ENCODE measurements around the gene WDR93. TPM values are rescaled to one million over a fixed set of nuclear protein-coding genes. Genes with fewer than 3 reads are reported as not detected.

WDR93 gene
- total and polyA plus RNA-seq, 2 of the 4 experiments (the other 2 are of a cell fraction): not detected

DNA sequence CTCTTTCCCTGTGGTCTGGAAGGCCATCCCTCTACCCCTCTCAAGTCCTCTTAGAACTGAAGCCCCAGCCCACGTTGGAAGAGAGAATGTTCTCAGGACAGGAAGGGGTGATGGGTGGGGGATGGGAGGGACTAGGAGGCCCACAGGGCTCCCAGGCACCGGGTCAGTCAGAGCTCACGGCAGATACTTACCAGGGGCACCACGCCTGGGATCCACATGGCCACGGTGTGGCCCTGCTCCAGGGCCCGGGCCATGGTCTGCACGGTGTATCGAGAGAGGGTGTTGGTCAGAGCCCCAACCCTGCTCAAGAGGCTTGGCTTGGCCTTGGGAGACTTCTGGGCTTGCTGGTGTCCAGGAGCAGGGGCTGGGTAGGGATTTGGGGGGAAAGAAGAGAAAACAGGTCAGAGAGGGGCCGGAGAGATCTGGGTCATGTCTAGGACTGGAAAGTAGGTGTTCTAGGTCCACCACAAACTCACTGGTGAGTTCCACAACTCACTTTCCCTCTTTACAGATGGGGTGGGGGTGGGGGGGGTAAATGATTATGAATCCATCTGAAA lies 21.2 kb upstream of the WDR93 start:
- DNase-seq (no peak), ATAC-seq (ENCODE audit: low read depth) (no peak)
- in situ Hi-C loops (cut with MboI; ENCODE audit: low sequenced_read_pairs) (no loop called here), intact Hi-C loops (cut with micrococcal nuclease) (no loop called here), dilution Hi-C loops (cut with HindIII; ENCODE audit: low sequenced_read_pairs, unreplicated experiment) (no loop called here)
- POLR2A ChIA-PET (ENCODE audit: unreplicated experiment): no interaction called here
- Histone ChIP-seq H2AFZ (replicated peaks; ENCODE audit: low read length, poor library complexity) (no peak overlapping the region), H3K4me3 (ENCODE audit: insufficient read depth, low read depth, low read length) (no peak overlapping the region), H3K4ac (ENCODE audit: low read depth, low read length) (no peak overlapping the region), H2BK15ac (ENCODE audit: low read depth, low read length) (no peak overlapping the region), H2BK120ac (ENCODE audit: low read depth, low read length) (no peak overlapping the region), H4K8ac (ENCODE audit: low read depth in 2 of 2, low read length in 2 of 2) (no peak overlapping the region), H3K36me3 (ENCODE audit: control insufficient read depth, insufficient read depth, low read length) (no peaks in the 10 kb centered on the region), H3K79me1 (ENCODE audit: low read depth in 1 of 2, low read length in 2 of 2) (no peaks in the 10 kb centered on the region), H3K14ac (replicated peaks; ENCODE audit: low read depth, low read length) (no peak overlapping the region), H4K91ac (ENCODE audit: insufficient read depth, low read depth, low read length) (no peak overlapping the region), H3K27ac (ENCODE audit: insufficient read depth, low read length) (no peak overlapping the region), H3K27me3 (ENCODE audit: control insufficient read depth, insufficient read depth, low read length) (no peaks in the 10 kb centered on the region), H3K4me1 (ENCODE audit: control insufficient read depth, insufficient read depth, low read length) (peaks cover 3% of the 10 kb centered on the region), H3K18ac (ENCODE audit: low read depth, low read length) (no peak overlapping the region), H3K9me3 (ENCODE audit: control insufficient read depth, insufficient read depth, low read length) (no peaks in the 10 kb centered on the region), H2AK9ac (replicated peaks; ENCODE audit: low read depth, low read length, poor library complexity) (no peak overlapping the region), H3K56ac (ENCODE audit: extremely low read depth, insufficient read depth, low read length) (no peak overlapping the region), H4K20me1 (ENCODE audit: insufficient read depth, low read length) (no peaks in the 10 kb centered on the region), H4K5ac (ENCODE audit: low read depth, low read length) (no peak overlapping the region), H3K23ac (ENCODE audit: low read depth, low read length) (no peak overlapping the region), H3K9me1 (ENCODE audit: insufficient read depth, low read length) (peaks cover 9% of the 10 kb centered on the region; the same call in 1 of the 2 replicates), H2BK20ac (ENCODE audit: low read depth, low read length) (no peak overlapping the region), H2AK5ac (ENCODE audit: low read depth, low read length) (no peak overlapping the region), H2BK5ac (ENCODE audit: low read depth, low read length, poor library complexity, severe bottlenecking) (no peak overlapping the region), H3K9ac (ENCODE audit: low read depth, low read length) (no peak overlapping the region), H3K4me2 (ENCODE audit: low read depth, low read length) (no peak overlapping the region)
- 78% methylated on average over 7 of the region's 9 CpGs; no CpG with 5 or more reads in 1 of the 2 experiments for WGBS, 2 experiments (ENCODE audit: extremely low coverage in 2 of 2, insufficient read length in 1 of 2)
- CTCF ChIA-PET: no interaction called here
- TF ChIP-seq NFE2L2 (IDR thresholded peaks at IDR 0.05; ENCODE audit: low read depth, low read length): no peak
- no peak for TF ChIP-seq MAZ (IDR thresholded peaks at IDR 0.05; ENCODE audit: borderline replicate concordance, low read depth, low read length)
- no TSS peak for BruUV-seq (replicated peaks)

All from IMR-90 (cell line).